Spinal cord (tissue), 10 donors: ENCODE data around the gene COPS7A. TPM values are rescaled to one million over a fixed set of nuclear protein-coding genes. Genes with fewer than 3 reads are reported as not detected.

ENCODE experiments used
- DNase-seq, 6 donors: peaks; one replicate each; pipeline versions ENCODE4 v3.0.0 to v3.0.0-alpha.2; 2013 to 2015; ENCODE audit warnings: low spot score in 6 of 6, low read depth in 4 of 6
- H3K27ac ChIP-seq: one replicate; pipeline ENCODE4 v1.5.1; 2013; ENCODE audit warnings: low read depth, low read length, control low read depth
- H3K27me3 ChIP-seq: one replicate; pipeline ENCODE4 v1.6.1; 2013; ENCODE audit warnings: low read length; ENCODE audit not compliant: control insufficient read depth, insufficient read depth
- H3K36me3 ChIP-seq: one replicate; pipeline ENCODE4 v1.6.1; 2013; ENCODE audit warnings: low read length; ENCODE audit not compliant: control insufficient read depth, insufficient read depth
- H3K4me1 ChIP-seq: one replicate; pipeline ENCODE4 v1.6.1; 2013; ENCODE audit warnings: low read length; ENCODE audit not compliant: control insufficient read depth, insufficient read depth
- H3K4me3 ChIP-seq: one replicate; pipeline ENCODE4 v1.5.1; 2013; ENCODE audit warnings: low read depth, low read length, control low read depth
- H3K9me3 ChIP-seq: one replicate; pipeline ENCODE4 v1.6.1; 2013; ENCODE audit warnings: low read length; ENCODE audit not compliant: control insufficient read depth, insufficient read depth
- WGBS: methylation state at CpG from one replicate; pipeline ENCODE4 v1.1.5; 2013; ENCODE audit warnings: missing lambda C conversion rate; ENCODE audit not compliant: insufficient coverage; 5-methylcytosine and 5-hydroxymethylcytosine counted together
- polyA plus RNA-seq, 2 donors: library from polyadenylated mRNA; unstranded; fragments of 120-200 nt; gene quantifications; one replicate each; pipeline ENCODE4 v1.2.1, GENCODE V29; 2013; ENCODE audit not compliant: insufficient read length in 2 of 2
- total RNA-seq, 2 donors: library from RNA; depleted of rRNA in 1 of 2; stranded (reverse); fragments of 120-200 nt in 1 of 2; fragments of >200 nt in 1 of 2; gene quantifications; one replicate each; pipeline versions ENCODE4 v1.2.3 to v1.2.4, GENCODE V29; 2013 to 2014
- donor health status: healthy.

COPS7A gene
- total and polyA plus RNA-seq, 4 donors, result 43.4 to 98.0 (median 81.9) TPM

GRCh38 chr12:6767353-6768319, 43.8 kb downstream of the COPS7A start:
- Histone ChIP-seq H3K36me3 (peaks cover 37% of the 10 kb centered on the region), H3K27ac (peak overlapping the region; percentile 83), H3K9me3 (no peaks in the 10 kb centered on the region), H3K4me3 (peak overlapping the region; percentile 90), H3K4me1 (peaks cover 60% of the 10 kb centered on the region), H3K27me3 (no peaks in the 10 kb centered on the region)
- peak in 2 of 6 donors; percentile 64 to 84 for DNase-seq
- WGBS, result under 1% methylated on average over 38 of the region's 44 CpGs

DNA sequence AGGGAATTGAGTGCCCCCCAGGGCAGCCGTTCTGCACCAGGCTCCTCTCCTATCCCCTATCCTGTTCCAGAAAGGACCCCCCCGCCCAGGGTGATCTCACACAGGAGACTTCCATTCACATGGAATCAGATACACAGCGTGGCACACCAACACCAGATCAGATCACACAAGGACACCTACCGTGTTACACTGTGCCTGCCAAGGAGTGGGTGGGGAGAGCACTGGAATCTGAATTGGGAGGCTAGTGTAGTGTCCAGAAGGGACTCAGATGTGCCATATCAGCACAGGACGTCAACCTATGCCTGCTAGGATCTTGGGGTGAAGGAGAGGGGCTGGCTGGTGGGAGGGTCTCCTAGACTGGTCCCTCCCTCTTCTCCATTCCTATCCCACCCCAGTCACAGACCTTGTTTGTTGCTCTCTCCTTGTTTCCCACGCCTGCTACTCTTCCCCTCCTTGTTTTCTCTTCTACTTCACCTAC, 44.6 kb downstream of the COPS7A start:
- peak overlapping the region; percentile 64 for H3K27ac ChIP-seq
- peak overlapping the region; percentile 90 for H3K4me3 ChIP-seq
- no CpG with 5 or more reads among the region's 6 CpGs for WGBS
- no peaks in the 10 kb centered on the region for H3K27me3 ChIP-seq
- peaks cover 43% of the 10 kb centered on the region for H3K36me3 ChIP-seq
- DNase-seq, result peak in 2 of 6 donors; percentile 63 to 76
- no peaks in the 10 kb centered on the region for H3K9me3 ChIP-seq
- H3K4me1 ChIP-seq, result peaks cover 62% of the 10 kb centered on the region

DNA sequence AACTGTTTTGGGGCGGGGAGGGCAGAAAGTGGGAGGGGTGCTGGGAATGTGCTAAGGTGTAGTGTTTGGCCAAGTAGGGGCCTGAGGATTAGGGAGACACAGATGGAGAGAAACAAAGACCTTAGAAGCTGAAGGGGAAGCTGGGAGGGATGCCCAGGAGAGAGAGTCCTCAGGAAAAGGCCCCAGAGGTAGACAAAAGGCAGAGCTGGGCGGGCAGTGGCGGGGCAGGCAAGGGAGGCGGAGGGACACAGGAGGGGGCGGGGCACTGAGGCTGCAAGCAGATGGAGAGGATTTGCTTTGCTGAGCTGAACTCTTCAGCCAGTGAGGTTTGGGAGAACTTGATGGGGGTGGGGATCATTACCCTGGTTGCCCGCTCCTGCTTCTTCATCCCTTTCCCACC, 45.1 kb downstream of the COPS7A start:
- Histone ChIP-seq H3K9me3 (no peaks in the 10 kb centered on the region), H3K36me3 (peaks cover 45% of the 10 kb centered on the region), H3K4me3 (peak overlapping the region; percentile 90), H3K4me1 (peaks cover 58% of the 10 kb centered on the region), H3K27me3 (no peaks in the 10 kb centered on the region), H3K27ac (peak overlapping the region; percentile 43)
- DNase-seq, result peak in 2 of 6 donors; percentile 76 to 78
- 20% methylated on average over 3 of the region's 6 CpGs for WGBS

- Histone ChIP-seq H3K36me3 (peaks cover 50% of the 10 kb centered on the region), H3K4me1 (peaks cover 55% of the 10 kb centered on the region), H3K27ac (no peak overlapping the region), H3K4me3 (no peak overlapping the region), H3K9me3 (no peaks in the 10 kb centered on the region), H3K27me3 (no peaks in the 10 kb centered on the region)
- no peak for DNase-seq
- WGBS, result 33% methylated on average over 2 of the region's 4 CpGs
Observed at GRCh38 chr12:6769666-6770065, 45.8 kb downstream of the COPS7A start.

DNA sequence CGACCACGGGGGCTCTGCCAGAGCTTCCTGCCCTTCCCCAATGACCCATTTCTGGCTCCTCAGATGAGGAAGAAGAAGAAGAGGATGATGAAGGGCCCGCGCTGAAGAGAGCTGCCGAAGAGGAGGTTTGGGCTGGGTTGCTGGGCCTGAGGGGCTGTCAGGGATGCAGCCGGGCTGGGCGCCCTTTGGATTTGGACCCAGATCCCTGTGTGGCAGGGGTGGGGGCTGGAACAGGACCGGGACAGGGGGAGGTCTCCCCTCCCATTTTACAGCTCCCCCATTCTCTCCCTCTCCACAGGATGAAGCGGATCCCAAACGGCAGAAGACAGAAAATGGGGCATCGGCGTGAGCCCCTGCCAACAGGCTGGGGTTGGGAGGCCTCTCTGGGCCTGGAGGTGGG, 46.2 kb downstream of the COPS7A start:
- WGBS, result 74% methylated on average over 6 of the region's 12 CpGs
- H3K36me3 ChIP-seq, result peaks cover 55% of the 10 kb centered on the region
- no peaks in the 10 kb centered on the region for H3K27me3 ChIP-seq
- no peak overlapping the region for H3K4me3 ChIP-seq
- H3K9me3 ChIP-seq, result no peaks in the 10 kb centered on the region
- H3K27ac ChIP-seq, result no peak overlapping the region
- H3K4me1 ChIP-seq, result peaks cover 53% of the 10 kb centered on the region
- DNase-seq, result no peak

DNA sequence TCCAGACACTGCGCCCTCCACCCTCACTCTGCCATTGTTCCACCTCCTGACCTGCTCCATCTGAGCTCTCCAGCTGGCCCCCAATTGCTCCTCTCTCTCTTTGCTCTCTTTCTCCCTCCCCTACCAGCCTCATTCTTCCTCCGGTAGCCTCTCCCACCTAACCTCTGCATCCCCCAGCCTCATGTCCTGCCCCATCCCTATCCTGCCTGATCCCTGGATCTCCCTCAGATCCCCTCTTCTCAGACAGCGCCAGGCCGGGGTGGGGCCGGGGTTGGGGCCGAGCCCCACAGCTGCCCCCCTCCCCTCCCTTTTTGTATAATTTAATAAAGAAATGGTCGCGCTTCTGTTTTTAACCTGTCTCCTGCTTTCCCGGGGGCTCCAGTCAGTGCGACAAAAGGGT, 46.8 kb downstream of the COPS7A start:
- H3K27me3 ChIP-seq, result no peaks in the 10 kb centered on the region
- no peak overlapping the region for H3K27ac ChIP-seq
- H3K9me3 ChIP-seq, result no peaks in the 10 kb centered on the region
- WGBS, result 36% methylated on average over 1 of the region's 10 CpGs
- H3K4me1 ChIP-seq, result peaks cover 48% of the 10 kb centered on the region
- no peak for DNase-seq
- no peak overlapping the region for H3K4me3 ChIP-seq
- peaks cover 60% of the 10 kb centered on the region for H3K36me3 ChIP-seq

DNA sequence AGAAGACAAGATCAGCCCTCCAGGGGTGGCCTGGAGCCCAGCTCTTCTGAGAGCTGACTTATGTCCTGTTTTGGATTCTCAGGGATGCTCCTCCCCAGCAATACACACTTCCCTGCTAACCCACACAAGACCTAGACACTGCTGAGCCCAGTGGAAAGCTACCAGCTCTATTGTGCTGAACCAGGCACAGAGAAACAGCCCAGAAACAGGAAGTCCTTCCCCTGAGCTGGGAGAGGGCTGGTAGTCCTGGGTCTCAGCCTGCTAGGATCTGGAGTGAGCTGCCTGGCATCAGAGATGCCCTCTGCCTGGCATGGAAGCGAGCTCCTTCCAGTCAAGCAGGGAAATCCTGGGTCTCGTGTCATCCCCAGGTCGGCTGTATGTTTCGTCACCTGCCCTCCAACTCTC, 47.2 kb downstream of the COPS7A start:
- DNase-seq, result no peak
- 100% methylated on average over 4 of the region's 4 CpGs for WGBS
- Histone ChIP-seq H3K9me3 (no peaks in the 10 kb centered on the region), H3K4me1 (peaks cover 43% of the 10 kb centered on the region), H3K27ac (no peak overlapping the region), H3K36me3 (peaks cover 60% of the 10 kb centered on the region), H3K27me3 (no peaks in the 10 kb centered on the region), H3K4me3 (no peak overlapping the region)

- no peak overlapping the region for H3K4me3 ChIP-seq
- H3K9me3 ChIP-seq, result no peaks in the 10 kb centered on the region
- 69% methylated on average over 4 of the region's 12 CpGs for WGBS
Observed at GRCh38 chr12:6771509-6772330, 47.9 kb downstream of the COPS7A start.

GRCh38 chr12:6772331-6772695, 48.5 kb downstream of the COPS7A start, which contains the start of gene LAG3:
Gene LAG3 (plus strand): TSS chr12:6772520. CDS start chr12:6772853, 333 bp downstream.
- Histone ChIP-seq H3K36me3 (peaks cover 60% of the 10 kb centered on the region), H3K4me1 (peaks cover 42% of the 10 kb centered on the region), H3K27ac (no peak within 1 kb of the TSS), H3K27me3 (no peaks in the 10 kb centered on the region), H3K4me3 (no peak within 1 kb of the TSS), H3K9me3 (no peaks in the 10 kb centered on the region)
- 49% methylated on average over 9 of the region's 15 CpGs for WGBS
- DNase-seq, result no peak

More at GRCh38 chr12:6771509-6772330, 47.9 kb downstream of the COPS7A start:
- Histone ChIP-seq H3K27ac (no peak overlapping the region), H3K36me3 (peaks cover 60% of the 10 kb centered on the region), H3K27me3 (no peaks in the 10 kb centered on the region), H3K4me1 (peaks cover 43% of the 10 kb centered on the region)
- DNase-seq, result no peak
